Kidney epithelial cell (primary cell): Measurements from ENCODE around the gene GLYATL3. TPM values are rescaled to one million over a fixed set of nuclear protein-coding genes. Genes with fewer than 3 reads are reported as not detected.

Experiments
- DNase-seq: peaks from one replicate; pipeline ENCODE4 v3.0.0-alpha.2; 2010; ENCODE audit warnings: low read depth
- H3K27me3 ChIP-seq: 2 replicates; pipeline ENCODE4 v1.6.0; 2011; ENCODE audit warnings: low read length; ENCODE audit not compliant: control insufficient read depth, insufficient read depth
- H3K36me3 ChIP-seq: 2 replicates; pipeline ENCODE4 v1.5.1; 2011; ENCODE audit warnings: low read length; ENCODE audit not compliant: control insufficient read depth, insufficient read depth
- H3K4me3 ChIP-seq: 2 replicates; pipeline ENCODE4 v1.5.1; 2011; ENCODE audit warnings: low read depth, mild to moderate bottlenecking, control low read depth, low read length
- total RNA-seq: library from RNA; depleted of rRNA; stranded (reverse); fragments of >200 nt; gene quantifications from 2 replicates; pipeline ENCODE4 v1.2.3, GENCODE V29; 2015
- TF ChIP-seq, protein P1 (sequence below): IDR thresholded peaks from 2 replicates; pipeline ENCODE4 v1.5.1; 2011; ENCODE audit warnings: mild to moderate bottlenecking, moderate library complexity, low read length, control low read depth, inconsistent platforms; ENCODE audit not compliant: insufficient read depth, poor library complexity, severe bottlenecking

Gene GLYATL3
- total RNA-seq, 1 donor from 2014 or later, result not detected

DNA sequence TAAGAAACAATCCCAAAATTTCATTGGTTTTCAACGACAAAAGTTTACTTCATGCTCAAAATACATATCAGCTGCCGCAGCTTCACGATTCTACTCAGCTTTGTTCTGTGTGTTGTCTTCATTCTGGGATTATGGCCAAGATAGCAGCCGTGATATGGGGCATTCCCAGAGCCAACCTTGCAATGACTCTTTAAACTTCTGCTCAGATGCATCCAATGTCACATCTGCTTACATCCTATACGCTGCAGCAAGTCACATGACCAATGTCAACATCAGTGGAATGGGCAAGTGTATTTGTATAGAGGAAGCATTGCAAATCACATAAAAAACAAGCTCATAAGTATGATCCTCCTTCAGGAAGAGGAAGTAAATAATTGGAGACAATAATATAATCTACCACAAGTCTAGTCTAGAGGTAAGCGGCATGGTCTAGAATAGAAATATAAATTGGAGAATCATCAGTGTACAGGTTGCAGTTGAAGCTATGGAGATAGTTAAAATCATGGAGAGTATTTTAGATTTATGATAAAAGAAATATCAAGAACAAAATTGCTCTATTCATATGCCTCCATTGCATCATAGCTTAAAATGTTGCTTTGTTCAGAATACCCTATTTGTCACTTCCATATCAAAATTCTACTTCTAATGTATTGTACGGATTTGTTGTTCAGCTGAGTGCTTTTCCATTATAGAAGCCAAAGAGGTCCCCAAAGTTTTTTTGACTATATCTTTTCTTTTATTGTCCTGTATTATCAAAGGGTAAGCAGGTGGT, 43.5 kb downstream of the GLYATL3 start:
- no peaks in the 10 kb centered on the region for H3K27me3 ChIP-seq
- H3K36me3 ChIP-seq, result no peaks in the 10 kb centered on the region
- no peak overlapping the region for H3K4me3 ChIP-seq
- no peak for DNase-seq
- TF ChIP-seq, protein P1, sequence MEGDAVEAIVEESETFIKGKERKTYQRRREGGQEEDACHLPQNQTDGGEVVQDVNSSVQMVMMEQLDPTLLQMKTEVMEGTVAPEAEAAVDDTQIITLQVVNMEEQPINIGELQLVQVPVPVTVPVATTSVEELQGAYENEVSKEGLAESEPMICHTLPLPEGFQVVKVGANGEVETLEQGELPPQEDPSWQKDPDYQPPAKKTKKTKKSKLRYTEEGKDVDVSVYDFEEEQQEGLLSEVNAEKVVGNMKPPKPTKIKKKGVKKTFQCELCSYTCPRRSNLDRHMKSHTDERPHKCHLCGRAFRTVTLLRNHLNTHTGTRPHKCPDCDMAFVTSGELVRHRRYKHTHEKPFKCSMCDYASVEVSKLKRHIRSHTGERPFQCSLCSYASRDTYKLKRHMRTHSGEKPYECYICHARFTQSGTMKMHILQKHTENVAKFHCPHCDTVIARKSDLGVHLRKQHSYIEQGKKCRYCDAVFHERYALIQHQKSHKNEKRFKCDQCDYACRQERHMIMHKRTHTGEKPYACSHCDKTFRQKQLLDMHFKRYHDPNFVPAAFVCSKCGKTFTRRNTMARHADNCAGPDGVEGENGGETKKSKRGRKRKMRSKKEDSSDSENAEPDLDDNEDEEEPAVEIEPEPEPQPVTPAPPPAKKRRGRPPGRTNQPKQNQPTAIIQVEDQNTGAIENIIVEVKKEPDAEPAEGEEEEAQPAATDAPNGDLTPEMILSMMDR, result no peak

DNA sequence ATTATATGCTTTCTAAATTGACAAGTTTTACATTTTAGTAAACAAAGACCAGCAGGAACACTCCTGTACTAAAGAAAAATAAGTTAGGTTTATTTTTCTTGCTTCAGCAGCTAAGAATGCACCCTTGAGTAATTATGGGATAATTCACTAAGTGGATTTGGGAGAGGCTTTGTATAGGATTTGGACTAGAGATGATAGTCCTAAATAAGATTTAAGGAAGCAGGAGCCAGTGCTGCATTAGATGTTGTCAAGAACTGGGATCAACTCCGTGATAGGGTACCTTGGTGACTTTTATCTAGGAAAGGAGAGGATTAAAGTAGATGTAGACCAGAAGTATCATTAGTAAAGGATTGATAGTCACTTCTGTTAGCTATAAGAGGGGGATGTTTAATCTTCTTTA, 46.6 kb downstream of the GLYATL3 start:
- Histone ChIP-seq H3K27me3 (no peaks in the 10 kb centered on the region), H3K4me3 (no peak overlapping the region), H3K36me3 (no peaks in the 10 kb centered on the region)
- DNase-seq, result no peak
- TF ChIP-seq, protein P1, result no peak

DNA sequence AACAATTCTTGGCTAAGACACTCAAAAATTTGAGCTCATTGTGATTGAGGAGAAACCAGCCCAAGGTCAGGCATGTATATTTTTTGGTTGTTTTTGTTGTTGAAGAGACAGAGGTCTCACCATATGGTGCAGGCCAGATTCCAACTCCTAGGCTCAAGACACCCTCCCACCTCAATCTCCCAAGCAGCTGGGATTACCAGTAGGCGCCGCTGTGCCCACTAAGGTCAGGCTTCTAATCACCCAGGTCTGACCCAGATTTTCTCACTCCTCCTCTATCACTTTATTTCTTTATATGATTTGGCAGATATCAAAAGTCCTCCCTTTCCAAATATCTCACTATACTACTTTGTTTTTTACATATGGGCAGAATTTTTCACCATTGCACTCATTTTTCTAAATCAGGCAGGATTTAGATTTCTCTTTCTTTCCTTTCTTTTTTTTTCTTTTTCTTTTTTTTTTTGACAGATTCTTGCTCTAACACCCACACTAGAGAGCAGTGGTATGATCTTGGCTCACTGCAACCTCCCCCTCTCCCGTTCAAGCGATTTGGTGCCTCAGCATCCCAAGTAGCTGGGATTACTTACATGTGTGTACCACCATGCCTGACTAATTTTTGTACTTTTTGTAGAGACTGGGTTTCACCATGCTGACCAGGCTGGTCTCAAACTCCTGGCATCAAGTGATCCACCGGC, 49.0 kb downstream of the GLYATL3 start:
- TF ChIP-seq, protein P1, result no peak
- H3K27me3 ChIP-seq, result no peaks in the 10 kb centered on the region
- no peak for DNase-seq
- no peak overlapping the region for H3K4me3 ChIP-seq
- H3K36me3 ChIP-seq, result no peaks in the 10 kb centered on the region

DNA sequence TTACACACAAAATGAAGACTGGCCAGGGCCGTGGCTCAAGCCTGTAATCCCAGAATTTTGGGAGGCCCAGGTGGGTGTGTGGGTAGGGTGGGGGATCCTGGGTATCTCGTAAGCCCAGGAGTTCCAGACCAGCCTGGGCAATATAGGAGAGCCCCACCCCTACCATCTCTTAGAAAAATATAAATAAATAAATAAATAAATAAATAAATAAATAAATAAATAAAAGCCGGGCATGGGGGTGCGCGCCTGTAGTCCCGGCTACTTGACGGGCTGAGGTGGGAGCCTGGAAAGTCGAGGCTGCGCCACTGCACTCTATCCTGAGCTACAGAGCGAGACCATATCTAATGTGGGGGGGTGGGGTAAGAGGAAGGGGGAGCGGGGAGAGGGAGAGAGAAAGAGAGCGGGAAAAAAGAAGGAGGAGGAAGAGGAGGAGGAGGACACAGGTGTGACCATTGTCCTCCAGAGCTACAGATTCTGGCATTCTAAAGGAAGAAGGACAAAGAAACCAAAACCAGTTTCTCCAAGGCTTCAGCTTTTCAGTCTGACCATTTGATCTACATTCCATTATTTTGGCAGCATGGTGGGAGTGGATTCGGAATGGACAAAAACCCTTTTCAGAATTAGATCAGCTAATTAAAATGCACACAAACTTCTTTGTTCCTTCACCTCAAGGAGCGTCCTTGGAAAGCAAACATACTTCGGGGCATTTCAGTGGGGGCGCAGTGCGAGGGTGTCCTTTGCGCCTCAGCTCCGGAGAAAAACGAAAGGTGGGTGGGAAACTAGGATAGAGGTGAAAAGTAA, 50.2 kb downstream of the GLYATL3 start:
- TF ChIP-seq, protein P1, result no peak
- H3K4me3 ChIP-seq, result peak overlapping the region; percentile 70
- DNase-seq, result no peak
- no peaks in the 10 kb centered on the region for H3K27me3 ChIP-seq
- H3K36me3 ChIP-seq, result no peaks in the 10 kb centered on the region

DNA sequence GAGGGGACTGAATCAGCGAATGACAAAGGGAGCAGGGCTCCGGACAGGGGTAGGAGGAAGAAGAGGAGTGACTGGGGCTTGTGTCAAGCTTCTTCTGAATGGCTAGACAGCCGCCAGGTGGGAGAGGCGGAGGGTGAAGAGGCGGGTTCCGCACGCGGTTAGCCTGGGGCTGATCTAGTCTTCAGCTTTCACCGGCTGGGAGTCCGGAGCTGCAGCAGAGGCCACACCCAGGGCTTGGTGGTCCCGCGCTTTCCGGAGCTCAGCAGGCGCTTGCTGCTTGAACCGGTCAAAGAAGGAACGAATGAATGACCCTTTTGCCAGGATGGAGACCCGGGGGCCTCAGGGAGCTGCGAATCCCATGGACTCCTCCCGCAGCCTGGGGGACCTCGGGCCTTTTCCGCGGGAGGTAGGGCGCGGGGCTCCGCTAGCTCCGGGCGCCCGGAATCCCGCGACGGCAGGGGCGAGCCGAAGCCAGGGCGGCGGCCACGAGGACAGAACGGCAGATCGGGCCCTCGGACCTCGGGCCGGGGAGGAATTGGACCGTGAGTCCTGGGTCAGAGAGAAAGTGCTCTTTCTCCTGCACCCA, 50.9 kb downstream of the GLYATL3 start, which contains the start of gene C6orf141:
C6orf141 (plus strand) TSS at position 177 of the 586 bp plus-strand sequence; CDS start at position 302, 125 bp downstream.
- Histone ChIP-seq H3K36me3 (no peaks in the 10 kb centered on the region), H3K27me3 (no peaks in the 10 kb centered on the region), H3K4me3 (peak within 1 kb of the TSS; percentile 70)
- TF ChIP-seq, protein P1, result no peak
- no peak for DNase-seq
